GDM1 (cell line): ENCODE data around the gene RASGRF2.

Source experiments
- DNase-seq: peaks from one replicate; lab custom pipeline; 2025; lab: John Stamatoyannopoulos, UW

The RASGRF2 gene

GRCh38 chr5:81169924-81170323 is 209.8 kb downstream of the RASGRF2 start:
- no peak for DNase-seq

GRCh38 chr5:81171769-81172168 is 211.6 kb downstream of the RASGRF2 start:
- DNase-seq = no peak

GRCh38 chr5:81172710-81173109 is 212.5 kb downstream of the RASGRF2 start:
- DNase-seq = no peak

- DNase-seq = no peak
Observed at GRCh38 chr5:81177061-81177460, 216.9 kb downstream of the RASGRF2 start.

- no peak for DNase-seq
Observed at GRCh38 chr5:81179959-81180358, 219.8 kb downstream of the RASGRF2 start.

DNA sequence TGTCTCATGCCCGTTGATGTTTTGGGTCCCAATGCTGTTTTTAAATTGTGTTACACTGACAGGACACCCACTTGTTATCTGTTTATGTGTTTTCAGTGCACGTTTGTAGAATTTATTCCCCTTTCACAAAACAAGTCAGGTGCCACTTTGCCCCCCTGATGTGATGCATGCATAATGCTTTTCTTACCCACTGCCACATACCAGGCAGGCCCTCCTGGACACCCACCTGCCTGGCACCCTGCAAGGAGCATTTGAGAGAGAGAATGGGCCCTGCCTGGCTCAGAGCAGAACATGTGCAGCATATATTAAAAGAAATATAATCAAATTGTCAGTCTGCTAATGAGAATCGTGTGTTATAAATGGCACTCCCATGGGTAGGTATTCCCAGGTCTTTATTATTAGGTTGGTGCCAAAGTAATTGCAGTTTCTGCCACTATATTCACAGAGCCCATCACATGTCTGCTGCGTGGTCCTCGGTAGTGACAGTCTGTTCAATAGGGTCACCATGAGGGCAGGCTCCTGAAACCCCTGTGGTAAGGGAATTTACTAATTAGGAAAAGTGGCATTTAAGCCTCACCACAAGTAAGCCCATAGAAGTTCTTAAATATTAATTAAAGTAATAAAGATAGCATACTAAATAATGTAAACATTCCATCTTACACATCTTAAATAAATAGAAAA is 220.8 kb downstream of the RASGRF2 start:
- DNase-seq = no peak

DNA sequence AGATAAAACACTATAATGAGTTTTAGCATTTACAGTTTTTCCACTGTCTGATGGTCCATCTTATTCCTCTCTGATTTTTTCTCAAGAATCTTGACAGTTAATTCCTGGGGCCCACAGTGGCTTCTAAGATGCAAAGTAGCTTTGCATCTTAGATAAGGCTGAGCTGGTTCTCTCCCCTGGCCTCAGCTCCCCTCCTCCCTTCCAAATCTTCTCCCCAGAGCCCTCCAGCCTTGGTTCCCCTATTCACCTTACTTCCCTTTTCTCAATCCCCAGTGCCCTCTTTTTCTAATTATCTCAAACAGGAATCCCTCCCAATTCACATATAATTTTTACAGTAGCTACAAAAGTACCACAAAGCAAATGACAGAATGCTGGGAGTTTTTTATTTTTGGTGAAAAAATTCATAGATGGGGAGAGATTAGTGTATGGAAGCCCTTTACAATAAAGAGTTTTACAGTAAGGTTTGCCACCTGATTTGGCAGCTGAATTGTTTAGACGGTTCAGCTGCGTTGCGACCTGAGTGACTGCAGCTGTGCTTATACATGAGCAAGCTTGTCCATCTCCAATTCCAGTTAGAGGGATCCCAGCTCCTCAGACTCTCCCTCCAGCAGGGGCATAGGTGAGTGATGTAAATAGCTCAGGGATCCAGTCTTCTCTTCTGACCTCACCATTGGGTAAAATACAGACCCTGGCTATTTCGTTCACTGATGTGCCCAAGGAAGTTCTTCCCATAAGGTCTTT is 221.6 kb downstream of the RASGRF2 start:
- DNase-seq = no peak

GRCh38 chr5:81182396-81183390 is 222.5 kb downstream of the RASGRF2 start:
- DNase-seq = no peak

GRCh38 chr5:81183811-81184748 is 223.9 kb downstream of the RASGRF2 start:
- no peak for DNase-seq

DNA sequence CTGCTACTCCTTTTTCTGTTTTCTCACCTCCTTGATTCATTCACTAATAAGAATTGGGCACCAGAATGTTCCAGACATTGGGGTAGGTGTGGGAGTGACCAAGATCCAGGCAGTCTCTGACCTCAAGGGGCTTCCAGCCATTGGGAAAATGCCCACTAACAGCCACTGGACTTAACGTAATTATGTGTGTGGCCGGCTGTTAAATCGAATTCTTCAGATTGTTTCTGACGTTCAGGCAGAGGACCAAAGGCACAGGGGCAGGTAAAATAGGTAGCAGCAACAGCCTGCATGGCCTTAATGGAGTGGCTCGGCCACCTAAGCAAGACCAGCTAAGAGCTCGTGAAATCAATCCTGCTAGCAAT is 224.6 kb downstream of the RASGRF2 start:
- DNase-seq = no peak

DNA sequence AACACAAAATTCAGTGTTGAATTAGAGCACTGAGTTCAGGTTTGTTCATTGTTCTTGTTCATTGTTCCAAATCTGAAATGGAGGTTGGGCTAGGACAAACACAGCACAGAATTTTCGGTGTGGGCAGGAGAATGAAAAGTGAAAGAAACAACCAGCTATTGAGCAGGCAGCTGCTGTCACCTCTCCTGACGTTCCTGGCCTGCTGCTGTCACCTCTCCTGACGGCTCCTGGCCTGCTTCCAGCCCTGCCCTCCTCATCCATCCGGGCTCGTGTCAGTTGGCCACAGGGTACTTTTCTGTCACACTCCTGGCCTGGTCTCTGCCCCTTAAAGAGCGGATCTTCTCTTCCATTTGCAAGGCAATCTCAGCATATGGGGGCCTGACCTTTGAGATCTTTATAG is 227.7 kb downstream of the RASGRF2 start:
- no peak for DNase-seq

DNA sequence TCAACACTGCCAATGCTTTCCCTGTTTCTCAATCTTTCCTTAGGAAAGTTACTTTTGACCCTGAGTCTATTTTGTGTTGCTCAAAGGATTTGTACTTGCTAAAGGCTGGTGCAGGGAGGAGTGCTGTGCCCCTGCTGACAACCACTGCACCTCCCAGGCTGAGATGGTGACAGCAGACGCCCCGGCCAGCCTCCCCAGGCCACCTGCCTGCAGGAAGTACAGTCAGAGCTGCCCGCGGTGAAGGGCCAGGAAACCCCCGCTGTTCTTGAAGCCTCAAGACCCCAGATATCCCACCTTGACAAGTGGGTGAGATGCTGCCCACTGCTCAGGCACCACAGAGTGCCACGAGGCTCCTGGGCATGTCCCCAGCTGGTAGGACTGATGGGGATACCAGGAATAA is 228.8 kb downstream of the RASGRF2 start:
- DNase-seq = no peak

DNA sequence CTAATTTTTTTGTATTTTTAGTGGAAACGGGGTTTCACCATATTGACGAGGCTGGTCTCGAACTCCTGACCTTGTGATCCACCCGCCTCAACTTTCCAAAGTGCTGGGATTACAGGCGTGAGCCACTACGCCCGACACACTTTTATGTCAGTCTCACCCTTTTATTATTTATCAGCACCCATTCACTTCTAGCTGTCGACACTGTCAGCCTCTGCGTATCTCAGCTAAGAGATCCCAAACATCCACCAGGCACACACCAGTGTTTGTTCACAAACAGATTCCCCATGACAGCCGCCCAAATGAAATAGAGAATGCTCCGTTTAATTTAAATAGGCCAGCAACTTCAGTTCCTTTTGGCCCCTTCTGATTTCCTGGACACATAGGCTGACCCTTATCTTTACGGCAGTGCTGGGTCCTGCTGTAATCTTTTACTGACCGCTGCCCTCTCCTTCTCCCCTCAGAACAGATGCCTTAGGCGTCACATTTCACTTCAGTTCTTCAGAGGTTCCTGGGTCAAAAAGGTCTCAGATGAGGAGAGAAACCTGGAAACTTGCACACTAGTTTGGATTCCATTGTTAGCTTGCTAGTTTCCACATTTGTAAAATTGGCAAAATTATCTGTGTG is 229.8 kb downstream of the RASGRF2 start:
- DNase-seq = no peak

DNA sequence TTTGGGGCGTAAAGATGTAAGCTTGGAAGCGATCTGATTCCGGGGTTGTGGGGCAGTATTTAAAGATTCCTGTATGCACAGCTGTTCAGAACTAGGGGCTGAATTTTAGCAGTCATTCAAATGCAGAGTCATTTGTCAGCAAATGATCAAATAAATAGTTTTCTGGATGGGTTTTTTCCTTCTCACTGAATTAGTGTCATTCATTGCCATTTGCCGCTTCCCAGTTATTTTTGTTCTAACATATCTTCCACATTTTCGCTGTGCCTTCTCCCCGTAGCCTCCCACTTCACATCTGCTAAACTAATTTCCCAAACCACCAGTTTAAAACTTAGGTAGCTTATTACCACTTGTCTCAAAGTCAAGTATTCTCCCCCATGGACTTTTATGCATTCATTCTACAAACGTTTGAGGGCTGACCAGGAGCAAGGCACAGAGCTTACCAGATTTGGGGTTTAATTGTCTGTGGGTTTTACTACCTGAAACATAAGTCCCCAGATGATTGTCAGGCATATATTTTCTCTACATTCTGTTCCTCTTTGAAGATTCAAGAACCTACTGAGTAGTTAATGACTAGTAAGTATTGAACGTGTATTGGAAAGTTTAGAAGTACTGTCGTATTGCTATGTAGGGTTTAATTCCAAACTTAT is 231.7 kb downstream of the RASGRF2 start:
- no peak for DNase-seq

DNA sequence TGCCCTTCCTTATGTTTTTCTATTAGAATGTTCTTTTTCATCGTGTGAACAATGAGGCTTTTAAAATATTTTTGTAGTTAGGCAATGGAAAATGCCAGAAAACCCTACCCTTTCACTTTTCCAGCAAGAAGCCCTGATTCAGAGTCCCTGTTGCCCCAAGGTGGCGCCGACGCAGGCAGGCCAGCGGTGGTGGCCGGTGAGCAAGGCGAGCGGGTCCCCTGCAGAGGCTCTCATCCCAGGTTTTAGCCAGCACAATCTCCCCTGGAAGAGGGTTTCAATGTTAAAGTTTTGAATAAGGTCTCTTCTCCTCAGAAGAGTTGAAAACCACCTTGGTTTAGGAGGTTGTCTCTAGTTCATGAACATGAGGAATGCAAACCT is 232.2 kb downstream of the RASGRF2 start:
- no peak for DNase-seq

DNA sequence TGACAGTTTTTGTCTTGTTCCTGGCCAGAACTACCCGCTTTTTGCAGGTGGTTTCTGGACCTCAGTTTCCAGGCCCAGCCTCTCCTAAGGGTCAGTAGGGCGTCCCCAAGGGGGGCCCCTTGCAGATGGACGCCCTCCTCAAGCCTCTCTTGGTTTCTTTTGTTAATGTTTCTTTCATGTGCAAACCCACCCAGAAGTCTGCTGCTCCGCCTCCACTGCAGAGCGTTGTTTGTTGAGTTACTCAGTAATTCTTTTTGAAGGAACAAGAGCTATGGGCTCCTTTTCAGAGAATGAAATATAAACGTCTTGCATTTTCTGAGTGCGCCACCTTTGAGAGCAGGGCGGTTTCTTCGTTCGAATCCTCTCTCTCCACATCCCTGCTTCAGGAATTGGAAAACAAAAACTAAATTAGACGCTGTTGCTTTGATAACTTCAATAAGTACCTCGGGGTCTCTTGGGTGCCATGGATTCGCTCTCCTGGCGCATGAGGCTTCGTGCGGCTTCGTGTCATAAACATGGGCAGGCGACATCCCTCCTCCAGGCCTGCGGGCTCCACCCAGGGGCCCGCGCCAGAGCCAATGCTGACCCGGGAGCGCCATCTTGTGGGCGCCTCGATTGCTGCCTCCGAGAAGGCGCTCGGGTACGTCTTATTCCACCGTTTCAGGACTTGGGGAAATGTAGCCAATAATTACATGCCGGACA is 234.6 kb downstream of the RASGRF2 start:
- peak; percentile 62 for DNase-seq

DNA sequence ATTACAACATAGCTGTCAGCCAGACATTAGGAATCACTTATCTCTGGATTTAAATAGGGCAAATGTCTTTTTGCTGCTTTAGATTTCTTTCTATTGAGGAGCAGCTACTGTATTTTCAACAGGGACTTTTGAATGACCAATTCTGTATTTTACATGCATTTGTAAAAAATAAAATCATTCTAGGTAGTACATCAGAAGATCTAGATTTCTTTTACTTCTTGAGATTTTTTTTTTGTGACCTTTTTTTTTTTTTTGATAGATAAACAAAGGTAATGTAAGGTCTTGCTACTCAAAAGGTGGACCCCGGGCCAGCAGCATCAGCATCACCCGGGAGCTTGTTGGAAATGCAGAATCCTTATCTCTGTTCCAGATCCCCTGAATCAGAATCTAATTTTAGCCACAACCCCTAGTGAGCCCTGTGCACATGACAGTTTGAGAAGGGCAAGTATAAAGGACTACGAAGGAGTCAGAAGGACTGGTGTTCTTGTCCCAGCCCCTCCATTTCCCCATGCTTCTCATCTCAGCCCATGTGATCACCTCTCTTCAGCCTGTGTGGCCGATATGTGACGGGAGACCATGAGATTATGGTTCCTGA is 235.3 kb downstream of the RASGRF2 start:
- DNase-seq = no peak

GRCh38 chr5:81202655-81203054 is 242.5 kb downstream of the RASGRF2 start:
- no peak for DNase-seq

GRCh38 chr5:81203729-81204128 is 243.6 kb downstream of the RASGRF2 start:
- no peak for DNase-seq
